IMR-90 (cell line): ENCODE measurements around the gene CD14. TPM values are rescaled to one million over a fixed set of nuclear protein-coding genes. Genes with fewer than 3 reads are reported as not detected.

Experiments
- ATAC-seq: fragments of 200-7000 bp; cut with Tn5 transposase; 2 replicates; pipeline ENCODE4 v1.9.1; 2020; ENCODE audit warnings: low read depth, mild to moderate bottlenecking, moderate library complexity
- BruUV-seq: library from RNA; stranded (reverse); fragments of 400-500 nt; replicated peaks from 2 replicates; lab custom pipeline; 2021; lab: Mats Ljungman, UMichigan
- CTCF ChIA-PET: fragments of 300-600 bp; formaldehyde crosslinking; extraction: SDS; loops from one replicate; lab custom pipeline; 2021; ENCODE audit warnings: antibody characterized with exemption; lab: Yijun Ruan, JAX
- POLR2A ChIA-PET: fragments of 300-600 bp; sonication (Branson Sonifier 250); formaldehyde crosslinking; loops from one replicate; lab custom pipeline; 2022; ENCODE audit warnings: antibody characterized with exemption; ENCODE audit not compliant: unreplicated experiment; lab: Charles Lee
- DNase-seq: peaks from one replicate; pipeline ENCODE4 v3.0.0; 2013
- H2AFZ ChIP-seq: replicated peaks from 2 replicates; pipeline ENCODE3; 2013; ENCODE audit warnings: low read length, mild to moderate bottlenecking; ENCODE audit not compliant: poor library complexity
- H2AK5ac ChIP-seq: 2 replicates; pipeline ENCODE4 v1.6.1; 2013; ENCODE audit warnings: low read depth, low read length, inconsistent platforms
- H2AK9ac ChIP-seq: replicated peaks from 2 replicates; pipeline ENCODE3; 2013; ENCODE audit warnings: mild to moderate bottlenecking, low read depth, low read length, moderate library complexity; ENCODE audit not compliant: poor library complexity
- H2BK120ac ChIP-seq: 2 replicates; pipeline ENCODE4 v1.6.1; 2013; ENCODE audit warnings: low read depth, low read length, inconsistent platforms
- H2BK15ac ChIP-seq: 3 replicates; pipeline ENCODE4 v1.6.1; 2013; ENCODE audit warnings: low read depth, low read length, inconsistent platforms
- H2BK20ac ChIP-seq: 2 replicates; pipeline ENCODE4 v1.6.1; 2013; ENCODE audit warnings: low read depth, mild to moderate bottlenecking, inconsistent platforms, low read length, moderate library complexity
- H2BK5ac ChIP-seq: 2 replicates; pipeline ENCODE4 v1.6.1; 2013; ENCODE audit warnings: mild to moderate bottlenecking, low read depth, low read length, inconsistent platforms; ENCODE audit not compliant: poor library complexity, severe bottlenecking
- H3K14ac ChIP-seq: replicated peaks from 2 replicates; pipeline ENCODE4 v1.6.1; 2013; ENCODE audit warnings: low read depth, low read length, inconsistent platforms
- H3K18ac ChIP-seq: 2 replicates; pipeline ENCODE4 v1.6.1; 2013; ENCODE audit warnings: low read depth, low read length, control low read depth
- H3K23ac ChIP-seq: 2 replicates; pipeline ENCODE4 v1.6.1; 2013; ENCODE audit warnings: low read depth, low read length, inconsistent platforms
- H3K27ac ChIP-seq: 2 replicates; pipeline ENCODE4 v1.5.1; 2013; ENCODE audit warnings: mild to moderate bottlenecking, control low read depth, low read length; ENCODE audit not compliant: insufficient read depth
- H3K27me3 ChIP-seq: 2 replicates; pipeline ENCODE4 v1.6.1; 2013; ENCODE audit warnings: low read length; ENCODE audit not compliant: control insufficient read depth, insufficient read depth
- H3K36me3 ChIP-seq: 2 replicates; pipeline ENCODE4 v1.6.1; 2013; ENCODE audit warnings: low read length, mixed read lengths; ENCODE audit not compliant: control insufficient read depth, insufficient read depth
- H3K4ac ChIP-seq: 2 replicates; pipeline ENCODE4 v1.6.1; 2013; ENCODE audit warnings: low read depth, low read length, inconsistent platforms
- H3K4me1 ChIP-seq: 2 replicates; pipeline ENCODE4 v1.6.1; 2013; ENCODE audit warnings: low read length, mixed read lengths; ENCODE audit not compliant: control insufficient read depth, insufficient read depth
- H3K4me2 ChIP-seq: 2 replicates; pipeline ENCODE4 v1.6.1; 2013; ENCODE audit warnings: low read depth, mild to moderate bottlenecking, control low read depth, low read length, moderate library complexity
- H3K4me3 ChIP-seq: 2 replicates; pipeline ENCODE4 v1.5.1; 2013; ENCODE audit warnings: low read depth, mild to moderate bottlenecking, control low read depth, low read length, moderate library complexity; ENCODE audit not compliant: insufficient read depth
- H3K56ac ChIP-seq: 2 replicates; pipeline ENCODE4 v1.6.1; 2013; ENCODE audit warnings: low read length, inconsistent platforms; ENCODE audit not compliant: insufficient read depth; ENCODE audit errors: extremely low read depth
- H3K79me1 ChIP-seq, 2 experiments: 2 replicates each; pipeline ENCODE4 v1.6.1; 2013; ENCODE audit warnings: low read length in 2 of 2, inconsistent platforms in 1 of 2, low read depth in 1 of 2
- H3K9ac ChIP-seq: 2 replicates; pipeline ENCODE4 v1.6.1; 2013; ENCODE audit warnings: low read depth, low read length, control low read depth
- H3K9me1 ChIP-seq: 2 replicates; pipeline ENCODE4 v1.6.1; 2013; ENCODE audit warnings: low read length, inconsistent platforms; ENCODE audit not compliant: insufficient read depth
- H3K9me3 ChIP-seq: 2 replicates; pipeline ENCODE4 v1.6.1; 2013; ENCODE audit warnings: low read length; ENCODE audit not compliant: control insufficient read depth, insufficient read depth
- H4K20me1 ChIP-seq: 2 replicates; pipeline ENCODE4 v1.6.1; 2013; ENCODE audit warnings: low read length, inconsistent platforms; ENCODE audit not compliant: insufficient read depth
- H4K5ac ChIP-seq: 2 replicates; pipeline ENCODE4 v1.6.1; 2013; ENCODE audit warnings: mild to moderate bottlenecking, low read depth, low read length, control low read depth
- H4K8ac ChIP-seq, 2 experiments: 2 replicates each; pipeline ENCODE4 v1.6.1; 2013; ENCODE audit warnings: low read depth in 2 of 2, low read length in 2 of 2, control low read depth in 1 of 2, inconsistent platforms in 1 of 2
- H4K91ac ChIP-seq: 2 replicates; pipeline ENCODE4 v1.6.1; 2013; ENCODE audit warnings: low read depth, low read length, inconsistent platforms; ENCODE audit not compliant: insufficient read depth
- CEBPB ChIP-seq: IDR thresholded peaks from 2 replicates; pipeline ENCODE4 v1.6.1; 2012; ENCODE audit warnings: low read depth, low read length, improper control_type of control experiment
- CHD1 ChIP-seq: IDR thresholded peaks from 2 replicates; pipeline ENCODE4 v1.6.1; 2012; ENCODE audit warnings: low read depth, low read length, improper control_type of control experiment
- CTCF ChIP-seq: conservative IDR thresholded peaks from 2 replicates; pipeline ENCODE4 v1.5.1; 2012; ENCODE audit warnings: mild to moderate bottlenecking, low read depth, low read length, improper control_type of control experiment
- FOS ChIP-seq: fragments of 150-350 bp; IDR thresholded peaks from 2 replicates; pipeline ENCODE4 v1.6.1; 2016; ENCODE audit warnings: low read depth, low read length
- MAZ ChIP-seq: IDR thresholded peaks from 2 replicates; pipeline ENCODE4 v1.6.1; 2012; ENCODE audit warnings: low read depth, mild to moderate bottlenecking, low read length, improper control_type of control experiment, moderate library complexity, borderline replicate concordance
- MXI1 ChIP-seq: IDR thresholded peaks from 2 replicates; pipeline ENCODE4 v1.6.1; 2012; ENCODE audit warnings: low read depth, mild to moderate bottlenecking, low read length, moderate library complexity, borderline replicate concordance
- POLR2A ChIP-seq: IDR thresholded peaks from 2 replicates; pipeline ENCODE4 v1.6.1; 2012; ENCODE audit warnings: mild to moderate bottlenecking, low read depth, low read length
- RAD21 ChIP-seq: IDR thresholded peaks from 2 replicates; pipeline ENCODE4 v1.6.1; 2012; ENCODE audit warnings: low read length, improper control_type of control experiment
- RCOR1 ChIP-seq: IDR thresholded peaks from 2 replicates; pipeline ENCODE4 v1.6.1; 2012; ENCODE audit warnings: mild to moderate bottlenecking, low read length, improper control_type of control experiment; ENCODE audit not compliant: insufficient replicate concordance
- WGBS, 2 experiments: methylation state at CpG; one replicate each; pipeline versions ENCODE4 v1.1.5 to v1.1.7; 2013; ENCODE audit warnings: missing lambda C conversion rate in 2 of 2; ENCODE audit not compliant: insufficient read length in 1 of 2; ENCODE audit errors: extremely low coverage in 2 of 2; 5-methylcytosine and 5-hydroxymethylcytosine counted together
- dilution Hi-C: fragments of 300-500 bp; cut with HindIII; formaldehyde crosslinking; loops from one replicate; pipeline ENCODE4 v1.14.3; 2018; ENCODE audit warnings: low sequenced_read_pairs; ENCODE audit not compliant: unreplicated experiment
- in situ Hi-C: fragments of 300-500 bp; cut with MboI; formaldehyde crosslinking; loops from 3 replicates; pipeline ENCODE4 v1.14.3; 2019; ENCODE audit warnings: low sequenced_read_pairs, inconsistent platforms, mixed read lengths
- intact Hi-C: fragments of 100-400 bp; cut with micrococcal nuclease; formaldehyde crosslinking; loops from 2 replicates; pipeline ENCODE4 v1.10.0; 2022
- polyA plus RNA-seq, 3 experiments: library from polyadenylated mRNA; depleted of rRNA; stranded (reverse); fragments of >200 nt; gene quantifications; 2 replicates each; pipeline ENCODE4 v1.2.3, GENCODE V29; 2012; ENCODE audit warnings: low replicate concordance in 1 of 3
- total RNA-seq: library from RNA; depleted of rRNA; stranded (reverse); fragments of >200 nt; gene quantifications from 2 replicates; pipeline ENCODE4 v1.2.3, GENCODE V29; 2012
- TF ChIP-seq, protein P1 (sequence below): fragments of 150-350 bp; IDR thresholded peaks from 2 replicates; pipeline ENCODE4 v1.6.1; 2017; ENCODE audit warnings: mild to moderate bottlenecking, antibody characterized with exemption, low read length, low read depth
- TF ChIP-seq, protein P2 (sequence below): fragments of 150-350 bp; IDR thresholded peaks from 2 replicates; pipeline ENCODE4 v1.6.1; 2016; ENCODE audit warnings: low read depth, mild to moderate bottlenecking, low read length, moderate library complexity, borderline replicate concordance

CD14 gene
- total and polyA plus RNA-seq, 2 of the 4 experiments (the other 2 are of a cell fraction), result 0.17 to 0.18 TPM

DNA sequence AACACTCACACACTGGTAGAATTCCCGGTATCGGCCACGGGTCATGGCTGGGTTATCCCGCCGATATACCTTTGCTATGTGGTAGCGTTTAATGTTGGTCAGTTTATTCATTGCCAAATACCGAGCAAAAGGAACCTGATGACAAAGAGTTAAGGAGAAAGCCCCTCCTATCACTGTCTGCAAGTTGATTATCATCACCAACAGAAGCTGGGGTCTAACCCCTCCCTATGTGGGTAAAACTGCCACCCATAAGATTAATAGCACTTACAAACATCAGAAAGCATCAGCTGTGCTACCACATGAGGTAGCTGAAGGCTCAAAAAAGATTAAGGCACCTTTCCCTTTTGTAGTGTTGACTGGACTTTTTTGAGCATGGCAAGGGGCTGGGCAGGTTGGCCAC, 46.0 kb upstream of the CD14 start:
- H2BK20ac ChIP-seq, result no peak overlapping the region
- no peak overlapping the region for H3K18ac ChIP-seq
- WGBS, 2 experiments, result no CpG with 5 or more reads among the region's 7 CpGs
- H2BK15ac ChIP-seq, result no peak overlapping the region
- H4K20me1 ChIP-seq, result no peaks in the 10 kb centered on the region; the same call in 1 of the 2 replicates
- H3K79me1 ChIP-seq, result no peaks in the 10 kb centered on the region; a peak in 3 of 4 replicates
- POLR2A ChIA-PET, result no interaction called here
- H2BK5ac ChIP-seq, result no peak overlapping the region
- H3K9ac ChIP-seq, result no peak overlapping the region
- dilution Hi-C loops (no loop called here), intact Hi-C loops (no loop called here), in situ Hi-C loops (loop anchor here (25.0 kb wide), 1 partner anchor 908 kb away; no protein-coding TSS in a partner anchor)
- ATAC-seq, result no peak
- H3K4ac ChIP-seq, result no peak overlapping the region
- TF ChIP-seq CEBPB (no peak), MAZ (no peak), RAD21 (no peak), CHD1 (no peak), RCOR1 (no peak), CTCF (no peak), POLR2A (no peak), FOS (no peak), MXI1 (no peak)
- TF ChIP-seq, protein P1, sequence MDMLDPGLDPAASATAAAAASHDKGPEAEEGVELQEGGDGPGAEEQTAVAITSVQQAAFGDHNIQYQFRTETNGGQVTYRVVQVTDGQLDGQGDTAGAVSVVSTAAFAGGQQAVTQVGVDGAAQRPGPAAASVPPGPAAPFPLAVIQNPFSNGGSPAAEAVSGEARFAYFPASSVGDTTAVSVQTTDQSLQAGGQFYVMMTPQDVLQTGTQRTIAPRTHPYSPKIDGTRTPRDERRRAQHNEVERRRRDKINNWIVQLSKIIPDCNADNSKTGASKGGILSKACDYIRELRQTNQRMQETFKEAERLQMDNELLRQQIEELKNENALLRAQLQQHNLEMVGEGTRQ, result no peak
- TF ChIP-seq, protein P2, sequence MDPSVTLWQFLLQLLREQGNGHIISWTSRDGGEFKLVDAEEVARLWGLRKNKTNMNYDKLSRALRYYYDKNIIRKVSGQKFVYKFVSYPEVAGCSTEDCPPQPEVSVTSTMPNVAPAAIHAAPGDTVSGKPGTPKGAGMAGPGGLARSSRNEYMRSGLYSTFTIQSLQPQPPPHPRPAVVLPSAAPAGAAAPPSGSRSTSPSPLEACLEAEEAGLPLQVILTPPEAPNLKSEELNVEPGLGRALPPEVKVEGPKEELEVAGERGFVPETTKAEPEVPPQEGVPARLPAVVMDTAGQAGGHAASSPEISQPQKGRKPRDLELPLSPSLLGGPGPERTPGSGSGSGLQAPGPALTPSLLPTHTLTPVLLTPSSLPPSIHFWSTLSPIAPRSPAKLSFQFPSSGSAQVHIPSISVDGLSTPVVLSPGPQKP, result no peak
- H3K27me3 ChIP-seq, result no peaks in the 10 kb centered on the region
- H3K56ac ChIP-seq, result no peak overlapping the region
- CTCF ChIA-PET, result no interaction called here
- no peaks in the 10 kb centered on the region for H3K4me1 ChIP-seq
- no TSS peak for BruUV-seq
- H3K4me3 ChIP-seq, result no peak overlapping the region
- H3K14ac ChIP-seq, result no peak overlapping the region
- H3K36me3 ChIP-seq, result peaks cover 53% of the 10 kb centered on the region
- H3K9me3 ChIP-seq, result no peaks in the 10 kb centered on the region
- no peak overlapping the region for H2AK9ac ChIP-seq
- no peak overlapping the region for H3K23ac ChIP-seq
- H4K91ac ChIP-seq, result no peak overlapping the region
- no peak overlapping the region for H3K27ac ChIP-seq
- DNase-seq, result no peak
- H3K9me1 ChIP-seq, result no peaks in the 10 kb centered on the region
- no peak overlapping the region for H4K8ac ChIP-seq
- no peak overlapping the region for H3K4me2 ChIP-seq
- no peak overlapping the region for H2AFZ ChIP-seq
- H2AK5ac ChIP-seq, result no peak overlapping the region
- H2BK120ac ChIP-seq, result no peak overlapping the region
- no peak overlapping the region for H4K5ac ChIP-seq
